ENCODE data around the gene ATP8A2. TPM values are rescaled to one million over a fixed set of nuclear protein-coding genes. Genes with fewer than 3 reads are reported as not detected.

Gene ATP8A2
- total and polyA plus RNA-seq, 7 donors, result under 0.01 to 2.2 (median 1.2) TPM; not detected in 1

DNA sequence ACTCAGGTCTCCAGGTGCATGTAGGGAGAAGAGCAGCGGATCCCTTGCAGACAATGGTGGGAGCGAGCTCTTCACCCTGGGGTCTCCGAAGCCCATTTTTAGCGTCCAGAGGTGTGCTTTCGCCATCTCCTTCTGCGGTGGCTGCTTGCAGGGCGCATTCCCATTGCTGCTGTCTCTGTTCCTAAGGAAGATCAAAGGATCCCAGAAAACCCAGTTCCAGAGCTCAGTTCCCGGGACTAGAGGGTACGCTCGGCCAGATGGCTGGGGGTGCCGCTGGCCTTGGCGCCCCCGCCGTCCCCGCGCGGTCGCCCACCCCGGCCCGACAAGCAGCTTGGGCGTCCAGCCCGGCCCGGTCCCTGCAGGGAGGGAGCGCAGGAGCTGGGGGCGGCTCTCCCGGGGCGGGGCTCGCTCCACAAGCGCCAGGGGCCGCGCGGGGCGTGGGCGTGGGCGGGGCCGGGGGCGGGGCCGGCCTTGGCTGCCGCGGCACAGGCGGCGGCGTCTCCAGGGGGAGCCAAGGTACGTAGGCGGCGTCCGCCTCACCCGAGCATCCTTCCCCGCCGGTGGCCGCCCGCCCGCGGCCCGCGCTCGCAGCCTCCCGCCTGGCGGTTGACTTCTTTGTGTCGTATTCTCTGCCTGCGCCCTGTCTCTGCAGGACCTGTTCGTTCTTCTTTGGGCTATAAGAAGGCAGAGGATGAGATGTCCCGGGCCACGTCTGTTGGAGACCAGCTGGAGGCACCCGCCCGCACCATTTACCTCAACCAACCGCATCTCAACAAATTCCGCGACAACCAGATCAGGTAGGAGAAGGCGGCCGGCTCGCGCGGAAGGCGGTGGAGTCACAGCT, 96.8 kb downstream of the ATP8A2 start:
- peaks cover 9 to 46% (median 13%) of the 10 kb centered on the region in 3 donors for H3K27me3 ChIP-seq

DNA sequence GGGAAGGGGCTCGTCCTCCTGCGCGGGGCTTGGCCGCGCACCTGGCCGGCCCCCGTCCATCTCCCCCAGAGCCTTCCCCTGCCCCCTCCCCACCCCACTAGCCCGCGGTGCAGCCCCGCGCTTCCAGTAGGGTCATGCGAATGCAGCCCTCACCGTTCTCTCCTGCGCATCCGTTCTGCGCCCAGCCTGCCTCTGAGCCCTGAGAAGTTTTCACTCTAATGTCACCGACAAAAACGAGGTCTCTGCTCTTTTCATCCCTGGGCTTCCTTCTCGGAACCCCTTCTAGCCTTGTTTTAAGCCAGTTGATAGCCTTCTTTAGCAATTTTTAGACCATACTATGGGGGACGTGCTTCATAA, 97.4 kb downstream of the ATP8A2 start:
- TF ChIP-seq, protein P1, sequence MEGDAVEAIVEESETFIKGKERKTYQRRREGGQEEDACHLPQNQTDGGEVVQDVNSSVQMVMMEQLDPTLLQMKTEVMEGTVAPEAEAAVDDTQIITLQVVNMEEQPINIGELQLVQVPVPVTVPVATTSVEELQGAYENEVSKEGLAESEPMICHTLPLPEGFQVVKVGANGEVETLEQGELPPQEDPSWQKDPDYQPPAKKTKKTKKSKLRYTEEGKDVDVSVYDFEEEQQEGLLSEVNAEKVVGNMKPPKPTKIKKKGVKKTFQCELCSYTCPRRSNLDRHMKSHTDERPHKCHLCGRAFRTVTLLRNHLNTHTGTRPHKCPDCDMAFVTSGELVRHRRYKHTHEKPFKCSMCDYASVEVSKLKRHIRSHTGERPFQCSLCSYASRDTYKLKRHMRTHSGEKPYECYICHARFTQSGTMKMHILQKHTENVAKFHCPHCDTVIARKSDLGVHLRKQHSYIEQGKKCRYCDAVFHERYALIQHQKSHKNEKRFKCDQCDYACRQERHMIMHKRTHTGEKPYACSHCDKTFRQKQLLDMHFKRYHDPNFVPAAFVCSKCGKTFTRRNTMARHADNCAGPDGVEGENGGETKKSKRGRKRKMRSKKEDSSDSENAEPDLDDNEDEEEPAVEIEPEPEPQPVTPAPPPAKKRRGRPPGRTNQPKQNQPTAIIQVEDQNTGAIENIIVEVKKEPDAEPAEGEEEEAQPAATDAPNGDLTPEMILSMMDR (IDR thresholded peaks at IDR 0.05), result no peak
- TF ChIP-seq POLR2A (IDR thresholded peaks at IDR 0.05) (no peak), POLR2AphosphoS5 (IDR thresholded peaks at IDR 0.05) (no peak), EP300 (IDR thresholded peaks at IDR 0.05) (no peak)
- peaks cover 9 to 46% (median 13%) of the 10 kb centered on the region in 3 donors for H3K27me3 ChIP-seq
- no peak for DNase-seq

More for the DNA sequence above, 96.8 kb downstream of the ATP8A2 start:
- TF ChIP-seq POLR2A (IDR thresholded peaks at IDR 0.05) (no peak), EP300 (IDR thresholded peaks at IDR 0.05) (no peak), POLR2AphosphoS5 (IDR thresholded peaks at IDR 0.05) (no peak)
- TF ChIP-seq, protein P1 (IDR thresholded peaks at IDR 0.05), result no peak
- intact Hi-C loops (cut with DNase I), result no loop called here
- Histone ChIP-seq H3K4me3 (no peak overlapping the region), H3K4me1 (peaks cover 0 to 9% (median 3%) of the 10 kb centered on the region in 4 donors), H3K27ac (no peak overlapping the region), H3K36me3 (no peaks in the 10 kb centered on the region), H3K9me3 (no peaks in the 10 kb centered on the region)
- WGBS, 2 donors, result 6 to 24% methylated on average over 75 of the region's 75 CpGs
- no peak for DNase-seq

DNA sequence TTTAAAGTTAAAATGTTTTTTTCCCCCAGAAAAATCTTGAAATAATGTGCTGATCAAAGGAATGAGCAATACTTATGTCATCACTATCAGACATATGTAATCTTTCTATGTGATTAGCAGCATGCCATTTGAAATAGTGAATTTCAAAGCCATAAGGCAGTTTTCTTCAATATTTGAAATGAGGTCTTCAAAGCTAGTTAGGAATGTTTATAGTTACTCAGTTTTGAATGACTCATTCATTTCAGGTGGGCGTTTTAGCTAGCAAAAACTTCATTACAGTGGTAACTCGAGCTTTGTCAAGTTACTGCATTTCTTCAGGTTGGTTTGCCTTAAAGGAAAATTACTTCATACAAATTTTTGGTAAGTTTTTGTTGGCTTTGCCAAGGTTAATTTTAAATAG, 102.1 kb downstream of the ATP8A2 start:
- 27 to 64% methylated on average over 2 of the region's 2 CpGs for WGBS, 2 donors
- Histone ChIP-seq H3K27ac (no peak overlapping the region), H3K9me3 (no peaks in the 10 kb centered on the region), H3K4me3 (no peak overlapping the region), H3K27me3 (peaks cover 3 to 37% (median 3%) of the 10 kb centered on the region in 3 donors), H3K4me1 (peaks cover 0 to 4% (median 1%) of the 10 kb centered on the region in 4 donors), H3K36me3 (no peaks in the 10 kb centered on the region)
- intact Hi-C loops (cut with DNase I), result no loop called here
- no peak for TF ChIP-seq POLR2A (IDR thresholded peaks at IDR 0.05)
- TF ChIP-seq, protein P1 (IDR thresholded peaks at IDR 0.05), result no peak
- TF ChIP-seq EP300 (IDR thresholded peaks at IDR 0.05), result no peak
- no peak for TF ChIP-seq POLR2AphosphoS5 (IDR thresholded peaks at IDR 0.05)
- DNase-seq, result no peak

More for the DNA sequence above, 97.4 kb downstream of the ATP8A2 start:
- WGBS, 2 donors, result 9 to 29% methylated on average over 20 of the region's 20 CpGs
- Histone ChIP-seq H3K36me3 (no peaks in the 10 kb centered on the region), H3K4me1 (peaks cover 0 to 9% (median 3%) of the 10 kb centered on the region in 4 donors), H3K27ac (no peak overlapping the region), H3K9me3 (no peaks in the 10 kb centered on the region), H3K4me3 (no peak overlapping the region)
- intact Hi-C loops (cut with DNase I), result no loop called here

DNA sequence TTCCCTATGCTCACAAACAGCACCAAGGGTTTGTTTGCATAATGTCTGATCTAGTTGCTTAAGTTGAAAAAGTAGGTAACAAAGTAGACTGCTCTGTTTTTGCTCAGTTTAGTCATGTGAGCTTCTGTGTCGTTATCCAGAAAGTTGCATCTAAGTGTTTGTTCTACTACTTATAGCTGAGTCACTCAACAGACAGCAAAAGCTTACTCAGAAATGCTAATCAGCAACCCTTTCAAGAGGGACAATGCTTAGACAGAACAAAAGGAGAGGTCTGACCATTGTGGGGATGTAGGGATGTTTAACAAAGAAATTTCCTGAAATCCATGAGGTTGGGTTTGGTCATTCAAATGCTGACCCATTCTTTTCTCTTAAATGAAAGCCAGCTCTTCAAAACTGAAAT, 106.4 kb downstream of the ATP8A2 start:
- DNase-seq, result no peak
- Histone ChIP-seq H3K4me3 (no peak overlapping the region), H3K36me3 (no peaks in the 10 kb centered on the region), H3K4me1 (no peaks in the 10 kb centered on the region), H3K27me3 (no peaks in the 10 kb centered on the region), H3K27ac (no peak overlapping the region), H3K9me3 (peaks cover 0 to 4% (median 0%) of the 10 kb centered on the region in 4 donors)
- intact Hi-C loops (cut with DNase I), result no loop called here
- TF ChIP-seq, protein P1 (IDR thresholded peaks at IDR 0.05), result no peak
- TF ChIP-seq EP300 (IDR thresholded peaks at IDR 0.05) (no peak), POLR2A (IDR thresholded peaks at IDR 0.05) (no peak), POLR2AphosphoS5 (IDR thresholded peaks at IDR 0.05) (no peak)
- WGBS, 2 donors, result 63 to 77% methylated on average over 1 of the region's 1 CpG
